GM11168 (cell line): Measurements from ENCODE around the gene HOXD9.

Source experiments
- in situ Hi-C: fragments of 300-500 bp; cut with MboI; formaldehyde crosslinking; loops from one replicate; pipeline ENCODE4 v1.12.0; 2022; ENCODE audit warnings: low sequenced_read_pairs; ENCODE audit not compliant: unreplicated experiment

Gene HOXD9

DNA sequence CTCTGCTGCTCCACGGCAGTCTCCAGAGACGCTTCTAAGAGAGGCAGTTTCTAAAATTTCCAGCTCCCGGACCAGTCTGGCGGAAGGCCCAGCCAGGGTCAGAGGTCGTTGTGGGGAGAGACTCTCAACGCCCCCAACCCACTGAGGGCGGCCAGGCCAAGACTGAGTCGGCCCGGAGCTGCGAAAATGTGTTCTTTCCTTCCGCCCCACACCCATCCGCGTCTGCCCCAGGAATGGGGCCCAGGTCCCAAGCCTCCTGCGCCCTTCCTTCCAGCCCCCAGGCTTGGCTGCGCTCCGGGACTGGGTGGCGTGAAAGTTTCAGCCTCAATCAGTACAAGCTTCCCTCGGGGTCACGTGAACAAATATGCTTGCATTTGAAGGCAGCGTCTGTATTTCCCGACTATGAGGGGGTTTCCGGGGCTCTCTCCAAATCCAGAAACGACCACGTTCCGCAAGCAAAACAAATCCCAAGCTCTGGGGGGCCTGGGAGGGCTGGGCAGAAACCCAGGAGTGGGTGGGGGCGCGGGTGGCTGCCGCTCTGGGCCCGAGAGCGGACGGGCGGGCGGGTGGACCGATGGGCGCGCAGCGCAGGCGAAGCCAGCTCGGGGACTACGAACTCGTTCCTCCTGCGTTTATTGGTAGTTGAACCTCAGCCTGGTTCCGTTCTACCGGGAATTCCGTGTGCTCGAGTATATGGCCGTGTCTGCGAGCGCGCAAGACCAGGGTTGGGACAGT, 37.9 kb downstream of the HOXD9 start:
- in situ Hi-C loops: no loop called here

DNA sequence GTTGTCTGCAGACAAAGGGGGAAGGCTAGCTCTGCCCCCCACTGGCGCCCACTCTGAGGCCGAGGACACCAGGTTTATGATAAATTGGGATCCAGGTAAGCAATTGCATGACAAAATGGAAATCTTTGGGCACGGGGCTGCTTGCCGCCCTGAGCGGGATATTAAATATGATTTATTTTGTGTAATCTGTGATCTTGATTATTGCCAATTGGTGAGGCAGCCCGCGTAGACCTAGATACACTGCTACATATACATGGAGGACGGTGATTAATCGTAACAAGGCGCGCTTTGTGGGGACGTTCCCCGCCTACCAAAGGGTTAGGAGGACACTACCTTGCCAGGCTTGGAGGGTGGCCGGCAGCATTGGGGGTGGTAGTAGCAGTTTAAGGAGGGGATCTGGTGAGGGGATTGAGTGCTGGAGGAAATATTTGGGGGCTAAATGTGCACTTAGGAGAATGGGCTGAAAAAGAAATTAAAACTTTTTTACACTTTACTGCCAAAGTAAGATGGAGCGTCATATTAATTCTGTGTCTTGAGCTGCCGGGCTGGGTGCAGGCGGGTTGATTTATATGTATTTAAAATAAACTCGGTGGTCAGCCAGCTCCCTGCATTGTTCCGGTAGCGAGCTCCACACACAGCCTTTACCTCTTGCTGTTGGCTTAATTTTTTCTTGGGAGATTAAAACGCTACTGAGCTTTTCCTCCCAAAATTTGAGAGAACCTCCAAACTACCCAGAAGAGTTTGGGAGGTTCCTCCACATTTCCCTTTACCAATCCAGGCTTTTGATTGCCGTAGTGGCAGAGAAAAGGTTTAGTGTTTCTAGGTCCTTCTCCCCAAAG, 38.7 kb downstream of the HOXD9 start:
- in situ Hi-C loops: no loop called here

DNA sequence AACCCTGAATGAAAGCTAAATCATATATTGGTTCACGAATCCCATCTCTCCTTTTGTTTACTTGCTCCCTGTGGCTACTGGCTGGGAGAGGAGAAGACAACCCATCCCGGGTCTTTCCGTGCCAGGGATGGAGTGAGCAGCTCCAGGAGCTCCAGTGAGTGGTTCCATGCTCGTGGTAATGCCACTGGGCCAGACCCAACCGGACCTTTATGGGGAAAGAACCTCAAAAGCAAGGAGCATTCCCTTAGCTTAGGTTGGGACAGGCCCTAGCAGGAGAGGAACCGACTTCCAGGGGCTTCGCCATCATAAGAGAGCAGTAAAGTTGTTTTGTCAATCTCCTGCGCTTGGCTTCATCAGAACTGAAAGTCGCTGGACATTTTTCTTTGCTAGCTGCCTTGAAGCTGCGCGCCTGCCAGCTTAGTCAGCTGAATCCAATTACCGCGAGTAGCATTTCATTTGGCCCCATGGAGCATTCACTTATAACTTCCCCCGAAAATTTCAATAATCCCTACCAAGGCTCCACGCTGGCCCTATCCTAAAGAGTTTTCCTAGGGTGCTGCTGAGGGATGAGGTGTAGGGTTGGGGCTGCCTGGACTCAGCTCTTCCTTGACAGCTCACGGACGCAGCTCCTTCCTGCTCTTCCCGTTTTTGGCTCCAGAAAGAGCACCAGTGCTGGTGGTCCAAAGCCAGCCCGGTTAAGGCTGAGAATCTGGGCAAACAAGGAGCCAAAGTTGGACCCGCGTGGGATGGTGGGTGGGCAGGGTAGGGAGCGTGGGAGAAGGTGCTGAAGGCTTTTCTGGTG, 39.5 kb downstream of the HOXD9 start:
- in situ Hi-C loops: no loop called here

DNA sequence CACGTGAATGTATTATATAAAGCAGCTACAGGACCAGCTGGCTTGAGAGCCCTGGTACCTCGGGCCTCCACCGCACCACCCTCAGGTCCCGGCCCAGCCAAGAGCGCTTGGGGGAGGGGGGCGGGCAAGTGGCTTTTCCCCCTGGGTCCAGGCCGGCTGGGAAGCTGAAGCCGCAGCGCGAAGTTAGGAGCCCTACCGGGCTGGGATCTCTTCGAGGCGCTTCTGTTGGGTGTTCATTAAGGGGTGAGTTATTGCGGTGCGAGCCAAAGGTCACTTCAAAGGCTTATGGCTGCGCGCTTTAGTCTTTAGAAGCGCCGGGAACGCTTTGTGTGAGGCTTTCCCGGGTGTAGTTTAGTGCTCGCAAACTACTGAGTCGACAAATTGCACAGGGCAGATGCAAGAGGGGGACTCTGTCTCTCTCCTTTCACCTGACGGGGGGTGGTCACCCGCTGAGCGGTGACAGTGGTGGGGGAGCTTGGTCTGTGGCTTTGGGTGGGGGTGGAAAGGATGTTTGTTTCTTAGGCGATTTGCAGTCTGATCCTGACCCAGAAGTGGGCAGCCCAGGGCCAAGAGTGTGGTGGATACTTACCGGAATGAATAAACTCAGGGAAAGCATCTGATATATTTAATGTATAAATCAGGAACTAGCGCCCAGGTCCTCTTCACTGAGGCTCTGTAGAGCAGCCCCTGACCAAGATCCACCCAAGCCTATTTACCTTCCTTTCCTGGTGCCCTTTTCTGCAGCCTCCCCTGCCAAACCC, 40.6 kb downstream of the HOXD9 start:
- in situ Hi-C loops: no loop called here

- in situ Hi-C loops: no loop called here
Observed at GRCh38 chr2:176163672-176164056, 41.1 kb downstream of the HOXD9 start.

DNA sequence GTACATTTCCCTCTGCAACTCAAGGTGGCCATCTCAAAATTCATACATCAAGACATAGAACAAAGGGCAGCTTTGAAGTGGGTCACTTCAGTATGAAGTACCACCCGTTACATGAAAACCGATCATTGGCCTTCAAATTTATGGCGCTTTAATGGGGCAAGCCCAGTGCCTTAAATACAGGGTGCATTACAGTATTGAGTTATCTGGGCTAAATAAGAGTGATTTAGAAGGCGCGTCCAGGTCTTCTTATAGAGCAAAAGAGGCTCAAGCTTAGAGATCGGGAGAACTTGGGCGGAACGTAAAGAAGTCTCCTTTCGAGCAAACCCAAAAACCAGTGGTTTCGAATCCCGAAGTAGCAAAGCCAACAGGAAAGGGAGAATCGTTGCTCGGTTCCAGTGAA, 41.7 kb downstream of the HOXD9 start:
- in situ Hi-C loops: no loop called here

DNA sequence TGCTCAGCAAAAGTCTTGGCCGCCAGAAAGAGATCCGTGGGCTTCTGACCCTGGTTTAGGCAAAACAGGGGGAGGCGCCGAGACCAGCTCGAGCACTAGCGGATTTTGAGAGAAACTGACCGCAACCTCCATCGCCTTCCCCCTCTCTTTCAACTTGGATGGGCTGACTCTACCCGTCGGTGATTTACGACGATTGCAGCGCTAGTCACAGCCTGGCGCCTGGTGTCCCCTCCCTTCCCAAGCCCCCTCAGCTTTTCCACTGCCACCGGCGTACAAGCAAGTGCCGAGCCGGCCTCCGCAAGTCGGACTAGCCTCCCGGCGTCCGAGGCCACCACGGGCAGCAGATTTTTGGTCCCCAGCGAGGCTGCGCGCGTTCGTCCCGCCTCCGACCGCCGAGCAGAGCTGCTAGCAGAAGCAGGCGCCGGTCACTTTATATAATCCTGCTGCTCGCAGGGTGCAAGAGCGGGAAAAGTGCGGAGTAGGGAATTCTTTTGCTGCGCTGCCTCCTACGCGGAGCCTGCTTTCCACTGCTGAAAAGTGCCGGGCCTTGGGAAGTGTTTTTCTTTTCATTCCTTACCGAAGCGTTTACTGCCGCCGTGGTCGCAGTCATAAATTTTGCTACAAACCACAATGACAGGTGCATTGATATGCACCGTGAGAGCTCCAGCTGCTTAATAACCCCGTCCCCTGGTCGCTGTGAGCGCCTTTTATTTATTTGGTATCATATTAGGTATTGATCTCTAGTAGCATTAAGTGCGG, 42.3 kb downstream of the HOXD9 start:
- in situ Hi-C loops: no loop called here

GRCh38 chr2:176165370-176166050, 43.0 kb downstream of the HOXD9 start:
- in situ Hi-C loops: no loop called here

- in situ Hi-C loops: no loop called here
Observed at GRCh38 chr2:176166272-176166671, 43.8 kb downstream of the HOXD9 start.

DNA sequence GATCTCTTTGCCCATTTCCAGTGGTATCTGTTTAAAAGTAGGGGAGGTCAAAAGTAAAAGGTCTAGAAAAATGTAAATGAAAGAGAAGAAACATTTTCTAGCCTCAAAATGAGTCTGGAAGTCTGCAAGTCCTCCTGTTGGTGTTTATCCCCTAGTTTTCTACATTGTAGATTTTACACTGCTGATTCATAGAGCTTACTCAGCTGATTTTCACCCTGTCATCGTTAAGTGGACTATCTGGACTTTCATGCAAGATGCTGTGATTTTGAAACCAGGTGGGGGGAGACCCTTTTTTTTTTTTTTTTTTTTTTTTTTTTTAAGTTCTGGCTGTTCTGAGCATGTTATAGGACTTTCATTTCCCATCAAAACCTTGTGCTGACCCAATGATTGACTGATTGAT, 44.9 kb downstream of the HOXD9 start:
- in situ Hi-C loops: no loop called here

- in situ Hi-C loops: no loop called here
Observed at GRCh38 chr2:176169181-176169580, 46.7 kb downstream of the HOXD9 start.

- in situ Hi-C loops: no loop called here
Observed at GRCh38 chr2:176169711-176170110, 47.2 kb downstream of the HOXD9 start.

GRCh38 chr2:176170602-176171305, 48.2 kb downstream of the HOXD9 start:
- in situ Hi-C loops: no loop called here

DNA sequence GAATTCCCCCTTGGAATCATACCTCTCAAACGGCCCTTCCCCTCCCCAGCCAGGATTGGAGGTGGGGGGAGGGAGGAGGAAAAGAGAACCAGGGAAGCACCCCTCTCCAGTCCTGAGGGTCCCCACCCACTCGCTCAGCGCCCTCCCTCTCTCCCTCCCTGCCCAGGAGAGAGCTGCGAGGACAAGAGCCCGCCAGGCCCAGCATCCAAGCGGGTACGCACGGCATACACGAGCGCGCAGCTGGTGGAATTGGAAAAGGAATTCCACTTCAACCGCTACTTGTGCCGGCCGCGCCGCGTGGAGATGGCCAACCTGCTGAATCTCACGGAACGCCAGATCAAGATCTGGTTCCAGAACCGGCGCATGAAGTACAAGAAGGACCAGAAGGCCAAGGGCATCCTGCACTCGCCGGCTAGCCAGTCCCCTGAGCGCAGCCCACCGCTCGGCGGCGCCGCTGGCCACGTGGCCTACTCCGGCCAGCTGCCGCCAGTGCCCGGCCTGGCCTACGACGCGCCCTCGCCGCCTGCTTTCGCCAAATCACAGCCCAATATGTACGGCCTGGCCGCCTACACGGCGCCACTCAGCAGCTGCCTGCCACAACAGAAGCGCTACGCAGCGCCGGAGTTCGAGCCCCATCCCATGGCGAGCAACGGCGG, 49.0 kb downstream of the HOXD9 start:
- in situ Hi-C loops: no loop called here

DNA sequence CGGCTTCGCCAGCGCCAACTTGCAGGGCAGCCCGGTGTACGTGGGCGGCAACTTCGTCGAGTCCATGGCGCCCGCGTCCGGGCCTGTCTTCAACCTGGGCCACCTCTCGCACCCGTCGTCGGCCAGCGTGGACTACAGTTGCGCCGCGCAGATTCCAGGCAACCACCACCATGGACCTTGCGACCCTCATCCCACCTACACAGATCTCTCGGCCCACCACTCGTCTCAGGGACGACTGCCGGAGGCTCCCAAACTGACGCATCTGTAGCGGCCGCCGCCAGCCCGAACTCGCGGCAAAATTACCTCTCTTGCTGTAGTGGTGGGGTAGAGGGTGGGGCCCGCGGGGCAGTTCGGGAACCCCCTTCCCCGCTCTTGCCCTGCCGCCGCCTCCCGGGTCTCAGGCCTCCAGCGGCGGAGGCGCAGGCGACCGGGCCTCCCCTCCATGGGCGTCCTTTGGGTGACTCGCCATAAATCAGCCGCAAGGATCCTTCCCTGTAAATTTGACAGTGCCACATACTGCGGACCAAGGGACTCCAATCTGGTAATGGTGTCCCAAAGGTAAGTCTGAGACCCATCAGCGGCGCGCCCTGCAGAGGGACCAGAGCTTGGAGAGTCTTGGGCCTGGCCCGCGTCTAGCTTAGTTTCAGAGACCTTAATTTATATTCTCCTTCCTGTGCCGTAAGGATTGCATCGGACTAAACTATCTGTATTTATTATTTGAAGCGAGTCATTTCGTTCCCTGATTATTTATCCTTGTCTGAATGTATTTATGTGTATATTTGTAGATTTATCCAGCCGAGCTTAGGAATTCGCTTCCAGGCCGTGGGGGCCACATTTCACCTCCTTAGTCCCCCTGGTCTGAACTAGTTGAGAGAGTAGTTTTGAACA, 49.7 kb downstream of the HOXD9 start:
- in situ Hi-C loops: no loop called here

GRCh38 chr2:176172895-176173566, 50.5 kb downstream of the HOXD9 start:
- in situ Hi-C loops: no loop called here
